NOMO-1 treated with dmso at 0.1 percent for 144 hours (cell line): ENCODE measurements around the gene IFITM5.
A peak's percentile ranks its signal among the peaks of the same experiment; 100 is the strongest.

ENCODE experiments used
- DNase-seq: peaks from one replicate; lab custom pipeline; 2025; ENCODE audit not compliant: unreplicated experiment; lab: John Stamatoyannopoulos, UW

Gene IFITM5

GRCh38 chr11:285021-285893, 14.1 kb downstream of the IFITM5 start:
- no peak for DNase-seq

DNA sequence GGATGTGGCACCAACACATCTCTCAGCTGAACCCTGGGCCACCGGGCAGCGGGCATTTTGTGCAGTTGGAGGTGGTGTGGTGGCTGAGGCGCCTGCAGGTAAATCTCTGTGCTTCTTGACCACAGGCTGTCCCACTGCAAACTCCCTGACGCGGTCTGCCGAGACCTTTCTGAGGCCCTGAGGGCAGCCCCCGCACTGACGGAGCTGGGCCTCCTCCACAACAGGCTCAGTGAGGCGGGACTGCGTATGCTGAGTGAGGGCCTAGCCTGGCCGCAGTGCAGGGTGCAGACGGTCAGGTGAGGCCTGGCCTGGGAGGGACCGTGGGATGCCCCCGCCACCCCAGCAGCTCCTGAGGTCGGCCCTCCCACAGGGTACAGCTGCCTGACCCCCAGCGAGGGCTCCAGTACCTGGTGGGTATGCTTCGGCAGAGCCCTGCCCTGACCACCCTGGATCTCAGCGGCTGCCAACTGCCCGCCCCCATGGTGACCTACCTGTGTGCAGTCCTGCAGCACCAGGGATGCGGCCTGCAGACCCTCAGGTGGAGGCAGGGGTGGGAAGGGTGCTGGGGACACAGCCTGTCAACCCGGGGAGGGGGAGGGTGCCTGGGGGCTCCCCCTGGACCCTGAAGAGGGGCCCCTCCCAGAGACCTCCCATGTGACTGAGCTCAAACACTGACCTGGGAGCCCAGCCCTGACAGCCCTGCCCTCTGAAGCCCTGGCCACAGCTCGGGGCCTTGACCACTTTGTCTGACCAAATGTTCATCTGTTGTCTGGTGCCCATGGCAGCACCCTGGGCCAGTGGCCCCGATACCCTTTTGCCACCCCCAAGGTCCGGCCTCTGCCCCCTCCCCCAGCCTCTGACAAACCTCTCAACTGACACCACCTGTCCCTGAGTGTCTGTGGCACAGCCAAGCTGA, 15.0 kb downstream of the IFITM5 start:
- DNase-seq, result no peak

- peak; percentile 28 for DNase-seq
These were observed 15.8 kb downstream of the IFITM5 start for GRCh38 chr11:283405-284104.

GRCh38 chr11:282630-283360, 16.5 kb downstream of the IFITM5 start:
- no peak for DNase-seq

DNA sequence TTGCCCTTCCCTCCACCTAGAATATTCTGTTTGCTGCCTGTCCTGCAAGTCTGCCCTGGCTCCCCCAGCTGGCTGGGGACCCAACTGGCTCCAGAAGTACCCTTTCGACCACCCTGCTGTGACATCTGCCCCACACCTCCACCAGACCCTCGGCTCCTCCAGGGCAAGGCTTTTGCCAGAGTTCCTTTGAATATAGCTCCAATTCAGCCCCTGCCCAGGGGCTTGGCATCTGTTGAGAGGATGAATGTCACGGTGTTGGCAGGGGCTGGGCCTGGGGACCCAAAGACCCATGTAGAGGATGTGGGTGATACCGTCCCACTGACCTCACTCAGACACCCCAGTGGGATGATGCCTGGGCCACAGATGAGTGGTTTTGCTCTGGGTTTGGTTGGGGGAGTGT, 17.2 kb downstream of the IFITM5 start:
- no peak for DNase-seq

GRCh38 chr11:281486-282161, 17.7 kb downstream of the IFITM5 start:
- DNase-seq, result no peak

GRCh38 chr11:280706-281485, 18.4 kb downstream of the IFITM5 start:
- no peak for DNase-seq

GRCh38 chr11:279966-280705, 19.2 kb downstream of the IFITM5 start:
- peak; percentile 42 for DNase-seq

GRCh38 chr11:279040-279965, 20.0 kb downstream of the IFITM5 start:
- DNase-seq, result no peak

DNA sequence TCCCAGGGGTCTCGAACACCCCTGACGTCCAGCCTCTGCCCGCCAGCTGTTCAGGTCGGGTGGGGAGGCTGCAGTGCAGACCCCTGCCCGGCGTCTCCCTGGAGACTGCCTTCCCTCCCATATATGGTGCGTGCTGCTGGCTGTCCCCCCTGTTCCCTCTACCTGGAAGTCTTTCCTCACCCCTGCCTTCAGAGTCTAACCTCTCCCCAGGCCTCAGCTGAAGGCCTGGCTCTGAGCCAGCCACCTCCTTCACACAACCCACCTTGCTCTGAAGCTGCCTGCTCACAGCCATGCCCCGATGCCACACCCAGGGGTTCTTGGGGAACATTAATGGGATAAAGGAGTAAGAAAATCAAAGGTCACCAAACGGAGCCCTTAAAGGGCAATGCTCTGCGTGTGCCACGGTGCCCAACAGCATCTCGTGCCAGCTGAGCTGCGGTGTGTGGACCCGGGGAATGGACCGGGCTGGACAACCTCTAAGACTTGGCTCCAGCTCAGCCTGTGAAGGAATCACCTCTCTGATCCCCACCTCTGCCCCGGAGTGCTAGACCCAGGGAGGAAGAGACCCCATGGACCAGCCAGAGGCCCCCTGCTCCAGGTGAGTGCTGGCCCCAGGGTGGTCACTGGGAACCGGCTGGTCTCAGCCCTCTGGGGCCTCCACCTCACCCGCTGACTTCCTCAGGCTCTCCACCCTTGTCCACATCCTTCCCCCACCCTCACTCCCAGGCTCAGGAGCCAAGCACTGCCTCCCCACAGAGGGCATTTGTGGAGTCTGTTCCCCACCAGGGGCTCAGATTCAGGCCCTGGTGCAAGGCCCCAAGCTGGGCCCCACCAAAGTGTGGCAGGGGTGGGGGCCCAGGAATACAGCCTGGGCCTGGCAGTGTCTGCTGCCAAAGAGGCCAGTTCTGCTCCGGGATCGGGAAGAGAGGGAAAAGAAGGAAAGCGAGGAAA, 21.1 kb downstream of the IFITM5 start, which contains the start of gene NLRP6:
Gene NLRP6, plus strand, starts transcription at position 407 of the 951 bp plus-strand sequence. Its CDS starts 163 bp downstream, at position 570.
- DNase-seq, result no peak

- DNase-seq, result no peak
These were observed 23.1 kb downstream of the IFITM5 start for GRCh38 chr11:276219-276618.

DNA sequence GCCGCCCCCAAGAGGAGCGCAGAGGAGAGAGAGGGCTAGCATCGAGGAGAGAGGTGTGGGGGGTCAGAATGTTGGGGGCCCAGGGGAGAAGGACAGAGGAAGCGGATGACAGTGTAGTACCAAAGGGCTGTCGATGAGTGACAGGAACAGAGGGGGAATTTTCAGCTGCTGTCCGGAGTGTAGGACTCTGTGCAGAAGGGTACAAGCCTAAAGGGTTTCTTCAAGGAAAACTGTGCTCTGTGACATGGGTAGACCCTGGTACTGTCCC, 26.5 kb downstream of the IFITM5 start:
- no peak for DNase-seq

DNA sequence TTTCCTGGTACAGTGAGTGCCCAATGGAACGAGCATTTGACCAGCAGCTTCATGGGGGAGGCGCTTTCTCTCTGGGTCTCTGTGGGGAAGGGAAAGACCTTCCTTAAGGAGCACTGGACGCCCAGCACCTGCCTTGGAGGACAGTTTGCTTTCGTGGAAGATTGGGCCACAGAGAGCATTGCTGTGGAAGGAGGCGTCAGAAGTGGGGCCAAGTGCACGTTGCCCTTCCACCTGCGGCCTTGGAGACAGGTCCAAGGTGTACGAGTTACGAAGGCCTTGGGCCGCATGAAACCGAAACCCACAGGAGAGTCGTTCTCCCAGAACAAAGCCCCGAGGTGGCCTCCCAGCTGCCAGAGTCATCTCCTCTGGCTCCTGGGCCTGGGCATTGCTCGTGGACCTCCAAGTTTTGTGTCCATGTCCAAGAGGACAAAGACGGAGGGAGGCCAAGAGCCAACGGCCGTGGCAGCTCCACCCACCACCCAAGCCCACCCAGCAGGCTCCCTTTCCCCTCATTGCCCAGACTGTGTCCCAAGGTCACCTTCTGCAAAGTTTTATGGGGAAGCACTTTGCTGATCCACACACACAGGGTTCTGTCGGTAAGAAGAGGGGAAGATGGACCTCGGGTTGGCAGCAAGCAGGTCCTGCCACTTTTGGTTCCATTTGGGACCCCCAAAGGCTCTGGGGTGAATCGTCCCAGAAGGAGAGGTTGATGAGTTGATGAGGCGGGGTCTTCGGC, 27.0 kb downstream of the IFITM5 start:
- no peak for DNase-seq

GRCh38 chr11:271319-271715, 28.0 kb downstream of the IFITM5 start:
- DNase-seq, result no peak

- DNase-seq, result no peak
These were observed 28.6 kb downstream of the IFITM5 start for GRCh38 chr11:270451-271318.
